Nephron progenitor cell (in vitro differentiated cells): Measurements from ENCODE around the gene CCDC183.
"Not testable (repeated sequence)": the region's sequence is repeated elsewhere in the genome, so short reads cannot be mapped to it uniquely, and the experiment has no call there.

ENCODE experiments used
- DNase-seq: peaks from one replicate; pipeline ENCODE4 v3.0.0; 2021
- H3K27ac Mint-ChIP-seq: 2 replicates; pipeline ENCODE4 v1.8.0; 2021; ENCODE audit warnings: mild to moderate bottlenecking, moderate library complexity, mixed read lengths
- H3K27me3 Mint-ChIP-seq: 2 replicates; pipeline ENCODE4 v1.8.0; 2021; ENCODE audit warnings: mild to moderate bottlenecking, low read depth, mixed read lengths; ENCODE audit not compliant: poor library complexity
- H3K36me3 Mint-ChIP-seq: 2 replicates; pipeline ENCODE4 v1.8.0; 2021; ENCODE audit warnings: low read depth, mixed read lengths
- H3K4me1 Mint-ChIP-seq: 2 replicates; pipeline ENCODE4 v1.8.0; 2021; ENCODE audit warnings: mixed read lengths
- H3K4me3 Mint-ChIP-seq: 2 replicates; pipeline ENCODE4 v1.8.0; 2021; ENCODE audit warnings: mild to moderate bottlenecking, moderate library complexity, mixed read lengths
- H3K9me3 Mint-ChIP-seq: 2 replicates; pipeline ENCODE4 v1.8.0; 2021; ENCODE audit warnings: mild to moderate bottlenecking, moderate library complexity, mixed read lengths
- TF ChIP-seq, protein P1 (sequence below): fragments of 200-600 bp; sonication (generic); IDR thresholded peaks from 2 replicates; pipeline ENCODE4 v1.5.0; 2021; ENCODE audit warnings: antibody characterized with exemption

Gene CCDC183

DNA sequence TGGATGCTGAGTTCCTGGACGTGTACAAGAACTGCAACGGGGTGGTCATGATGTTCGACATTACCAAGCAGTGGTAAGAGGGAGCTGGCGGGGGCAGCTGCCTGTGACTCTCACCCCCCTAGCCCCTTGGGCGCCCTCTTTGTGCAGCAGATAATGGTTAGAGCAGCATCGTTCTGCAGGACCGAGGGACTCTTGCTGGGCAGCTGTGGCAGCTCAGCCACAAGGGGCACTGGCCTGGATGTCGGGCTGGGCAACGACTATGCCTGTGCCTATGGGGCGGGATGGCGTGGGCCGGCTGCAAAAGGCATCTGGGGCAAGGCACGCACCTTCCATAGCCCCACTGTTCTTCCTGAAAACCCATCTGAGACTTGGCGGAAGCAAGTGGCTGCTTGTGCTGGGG is 33.3 kb downstream of the CCDC183 start:
- no peak for DNase-seq
- TF ChIP-seq, protein P1, sequence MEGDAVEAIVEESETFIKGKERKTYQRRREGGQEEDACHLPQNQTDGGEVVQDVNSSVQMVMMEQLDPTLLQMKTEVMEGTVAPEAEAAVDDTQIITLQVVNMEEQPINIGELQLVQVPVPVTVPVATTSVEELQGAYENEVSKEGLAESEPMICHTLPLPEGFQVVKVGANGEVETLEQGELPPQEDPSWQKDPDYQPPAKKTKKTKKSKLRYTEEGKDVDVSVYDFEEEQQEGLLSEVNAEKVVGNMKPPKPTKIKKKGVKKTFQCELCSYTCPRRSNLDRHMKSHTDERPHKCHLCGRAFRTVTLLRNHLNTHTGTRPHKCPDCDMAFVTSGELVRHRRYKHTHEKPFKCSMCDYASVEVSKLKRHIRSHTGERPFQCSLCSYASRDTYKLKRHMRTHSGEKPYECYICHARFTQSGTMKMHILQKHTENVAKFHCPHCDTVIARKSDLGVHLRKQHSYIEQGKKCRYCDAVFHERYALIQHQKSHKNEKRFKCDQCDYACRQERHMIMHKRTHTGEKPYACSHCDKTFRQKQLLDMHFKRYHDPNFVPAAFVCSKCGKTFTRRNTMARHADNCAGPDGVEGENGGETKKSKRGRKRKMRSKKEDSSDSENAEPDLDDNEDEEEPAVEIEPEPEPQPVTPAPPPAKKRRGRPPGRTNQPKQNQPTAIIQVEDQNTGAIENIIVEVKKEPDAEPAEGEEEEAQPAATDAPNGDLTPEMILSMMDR, result no peak
- no peaks in the 10 kb centered on the region for H3K9me3 Mint-ChIP-seq
- H3K4me3 Mint-ChIP-seq, result no peak overlapping the region
- H3K27ac Mint-ChIP-seq, result no peak overlapping the region
- peaks cover 12% of the 10 kb centered on the region for H3K36me3 Mint-ChIP-seq
- H3K27me3 Mint-ChIP-seq, result no peaks in the 10 kb centered on the region
- peaks cover 3% of the 10 kb centered on the region for H3K4me1 Mint-ChIP-seq

- peaks cover 3% of the 10 kb centered on the region for H3K4me1 Mint-ChIP-seq
- DNase-seq, result no peak
- no peak overlapping the region for H3K4me3 Mint-ChIP-seq
- no peak overlapping the region for H3K27ac Mint-ChIP-seq
- peaks cover 12% of the 10 kb centered on the region for H3K36me3 Mint-ChIP-seq
- H3K9me3 Mint-ChIP-seq, result no peaks in the 10 kb centered on the region
- no peaks in the 10 kb centered on the region for H3K27me3 Mint-ChIP-seq
- TF ChIP-seq, protein P1, result no peak
Measured at GRCh38 chr9:136829981-136830885, 34.1 kb downstream of the CCDC183 start.

DNA sequence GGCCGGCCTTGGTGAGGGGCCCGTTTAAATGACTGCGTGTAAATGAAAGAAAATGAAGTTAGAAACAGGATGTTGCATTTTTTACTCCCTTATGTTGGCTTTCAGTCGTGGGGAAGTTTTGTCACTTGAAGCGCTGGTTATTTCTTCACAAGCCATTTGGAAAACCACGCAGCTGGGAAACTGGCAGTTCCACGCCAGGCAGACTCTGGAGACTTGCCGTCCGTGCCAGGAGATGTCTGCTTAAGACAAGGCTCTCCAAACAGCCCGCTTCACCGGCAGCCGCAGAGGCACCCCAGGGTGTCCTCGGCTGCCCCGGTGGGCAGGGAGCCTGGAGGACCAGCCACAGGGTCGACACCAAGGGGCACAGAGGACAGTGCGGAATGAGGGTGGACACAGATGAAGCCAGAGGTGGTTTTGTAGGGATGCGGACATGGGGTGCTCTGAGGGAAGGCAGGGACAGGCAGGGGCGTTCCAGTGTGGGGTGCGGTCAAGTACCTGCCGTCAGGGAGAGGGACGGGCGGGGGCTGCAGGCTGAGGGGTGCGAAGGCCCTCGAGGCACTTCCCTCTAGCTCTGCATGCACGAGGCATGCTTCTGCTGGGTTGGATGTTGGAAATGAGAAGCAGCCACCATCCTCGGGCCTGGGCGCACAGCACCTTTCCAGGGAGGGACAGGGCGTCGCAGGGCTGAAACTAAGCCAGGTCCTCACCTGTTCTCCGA is 35.0 kb downstream of the CCDC183 start:
- no peak overlapping the region for H3K27ac Mint-ChIP-seq
- H3K27me3 Mint-ChIP-seq, result no peaks in the 10 kb centered on the region
- H3K9me3 Mint-ChIP-seq, result no peaks in the 10 kb centered on the region
- DNase-seq, result no peak
- peaks cover 3% of the 10 kb centered on the region for H3K4me1 Mint-ChIP-seq
- no peak overlapping the region for H3K4me3 Mint-ChIP-seq
- TF ChIP-seq, protein P1, result no peak
- H3K36me3 Mint-ChIP-seq, result peaks cover 12% of the 10 kb centered on the region

- H3K9me3 Mint-ChIP-seq, result no peaks in the 10 kb centered on the region
- peaks cover 3% of the 10 kb centered on the region for H3K4me1 Mint-ChIP-seq
- TF ChIP-seq, protein P1, result no peak
- no peaks in the 10 kb centered on the region for H3K27me3 Mint-ChIP-seq
- H3K27ac Mint-ChIP-seq, result no peak overlapping the region
- no peak overlapping the region for H3K4me3 Mint-ChIP-seq
- no peak for DNase-seq
- peaks cover 12% of the 10 kb centered on the region for H3K36me3 Mint-ChIP-seq
Measured at GRCh38 chr9:136831720-136832104, 35.6 kb downstream of the CCDC183 start.

DNA sequence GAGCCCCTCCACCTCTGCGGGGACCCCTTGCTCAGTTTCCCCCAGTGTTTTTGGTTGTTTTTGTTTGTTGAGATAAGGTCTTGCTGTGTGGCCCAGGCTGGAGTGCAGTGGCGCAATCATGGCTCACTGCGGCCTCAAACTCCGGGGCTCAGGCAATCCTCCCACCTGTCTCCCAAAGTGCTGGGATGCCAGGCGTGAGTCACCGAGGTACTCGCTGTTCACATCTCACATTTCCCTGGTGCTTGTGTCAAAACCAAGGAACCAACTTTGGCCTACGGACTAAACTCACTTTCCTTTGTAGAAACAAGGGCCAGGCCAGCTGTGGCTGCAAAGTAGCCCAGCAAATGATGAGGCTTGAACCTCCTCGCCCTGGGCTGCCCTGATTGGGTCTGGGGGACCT is 36.4 kb downstream of the CCDC183 start:
- peaks cover 12% of the 10 kb centered on the region for H3K36me3 Mint-ChIP-seq
- no peak overlapping the region for H3K4me3 Mint-ChIP-seq
- peaks cover 3% of the 10 kb centered on the region for H3K4me1 Mint-ChIP-seq
- TF ChIP-seq, protein P1, result no peak
- no peaks in the 10 kb centered on the region for H3K9me3 Mint-ChIP-seq
- no peak overlapping the region for H3K27ac Mint-ChIP-seq
- no peak for DNase-seq
- no peaks in the 10 kb centered on the region for H3K27me3 Mint-ChIP-seq

DNA sequence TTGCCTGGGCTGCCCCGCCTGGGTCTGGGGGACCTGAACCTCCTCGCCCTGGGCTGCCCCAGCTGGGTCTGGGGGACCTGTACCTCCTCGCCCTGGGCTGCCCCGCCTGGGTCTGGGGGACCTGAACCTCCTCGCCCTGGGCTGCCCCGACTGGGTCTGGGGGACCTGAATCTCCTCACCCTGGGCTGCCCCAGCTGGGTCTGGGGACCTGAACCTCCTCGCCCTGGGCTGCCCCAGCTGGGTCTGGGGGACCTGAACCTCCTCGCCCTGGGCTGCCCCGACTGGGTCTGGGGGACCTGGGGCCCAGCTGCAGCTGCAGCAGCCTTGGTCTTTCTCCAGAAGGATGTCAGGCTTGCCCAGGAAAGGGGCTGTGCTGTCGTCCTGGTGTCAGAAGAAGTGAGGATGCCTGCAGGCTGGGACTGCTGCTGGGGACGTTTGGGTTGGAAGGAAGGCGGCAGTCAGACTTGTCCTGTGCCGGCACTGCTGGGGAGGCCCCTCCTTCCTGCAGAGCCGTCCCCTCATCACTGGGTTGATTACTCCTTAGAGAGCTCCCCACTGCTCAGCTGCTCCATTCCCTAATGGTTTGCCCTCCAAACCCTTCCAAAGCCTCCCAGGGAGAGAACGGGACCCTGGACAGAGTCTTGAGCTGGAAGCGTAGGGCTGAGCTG is 37.4 kb downstream of the CCDC183 start:
- H3K27ac Mint-ChIP-seq, result peak overlapping the region; percentile 94
- H3K4me3 Mint-ChIP-seq, H3K9me3 Mint-ChIP-seq, H3K27me3 Mint-ChIP-seq, DNase-seq, H3K4me1 Mint-ChIP-seq: not testable (repeated sequence)
- peaks cover 12% of the 10 kb centered on the region for H3K36me3 Mint-ChIP-seq
